Ishikawa (cell line): ENCODE measurements around the gene LRRC8C.

Source experiments
- CEBPB ChIP-seq: IDR thresholded peaks from 2 replicates; pipeline ENCODE4 v1.6.1; 2012
- CREB1 ChIP-seq: IDR thresholded peaks from 2 replicates; pipeline ENCODE4 v1.6.1; 2012; ENCODE audit warnings: low read depth
- EGR1 ChIP-seq: IDR thresholded peaks from 2 replicates; pipeline ENCODE4 v1.6.1; 2012
- EP300 ChIP-seq: IDR thresholded peaks from 2 replicates; pipeline ENCODE4 v1.6.1; 2012; ENCODE audit warnings: borderline replicate concordance
- MAX ChIP-seq: IDR thresholded peaks from 2 replicates; pipeline ENCODE4 v1.6.1; 2012
- NFIC ChIP-seq: IDR thresholded peaks from 2 replicates; pipeline ENCODE4 v1.6.1; 2012
- RAD21 ChIP-seq: IDR thresholded peaks from 2 replicates; pipeline ENCODE4 v1.6.1; 2012; ENCODE audit warnings: low read depth
- TAF1 ChIP-seq: IDR thresholded peaks from 2 replicates; pipeline ENCODE4 v1.6.1; 2012; ENCODE audit warnings: low read depth, mild to moderate bottlenecking
- TCF12 ChIP-seq: IDR thresholded peaks from 2 replicates; pipeline ENCODE4 v1.6.1; 2012; ENCODE audit warnings: low read depth
- TEAD4 ChIP-seq: IDR thresholded peaks from 2 replicates; pipeline ENCODE4 v1.6.1; 2012
- YY1 ChIP-seq: IDR thresholded peaks from 2 replicates; pipeline ENCODE4 v1.6.1; 2012; ENCODE audit warnings: low read depth
- ZBTB7A ChIP-seq: IDR thresholded peaks from 2 replicates; pipeline ENCODE4 v1.6.1; 2012; ENCODE audit warnings: low read depth
- TF ChIP-seq, protein P1 (sequence below): IDR thresholded peaks from 2 replicates; pipeline ENCODE4 v1.6.1; 2012
- TF ChIP-seq, protein P2 (sequence below): IDR thresholded peaks from 2 replicates; pipeline ENCODE4 v1.6.1; 2012; ENCODE audit warnings: low read depth, mild to moderate bottlenecking

Gene LRRC8C

DNA sequence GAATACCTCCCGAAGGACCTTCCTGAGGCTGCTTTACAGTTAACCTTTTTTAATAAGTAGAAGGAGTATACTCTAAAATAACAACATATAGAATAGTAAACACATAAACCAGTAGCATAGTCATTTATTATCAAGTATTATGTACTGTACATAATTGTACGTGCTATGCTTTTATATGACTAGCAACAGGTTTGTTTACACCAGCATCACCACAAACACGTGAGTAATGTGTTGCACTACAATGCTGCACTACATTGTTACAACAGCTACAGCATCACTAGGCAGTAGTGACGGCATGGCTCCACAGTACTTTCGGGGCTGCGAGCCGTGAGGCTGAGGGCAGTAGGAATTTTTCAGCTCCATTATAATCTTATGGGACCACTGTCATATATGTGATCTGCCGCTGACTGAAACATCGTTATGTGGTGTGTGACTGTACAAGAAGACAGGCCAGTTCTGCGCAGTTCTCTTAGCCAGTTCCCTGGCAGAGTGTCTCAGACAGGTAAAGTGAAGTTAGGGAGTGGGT, 105.1 kb downstream of the LRRC8C start:
- TF ChIP-seq EGR1 (no peak), YY1 (no peak), ZBTB7A (no peak), CEBPB (no peak), MAX (no peak), TAF1 (no peak)
- TF ChIP-seq, protein P1, sequence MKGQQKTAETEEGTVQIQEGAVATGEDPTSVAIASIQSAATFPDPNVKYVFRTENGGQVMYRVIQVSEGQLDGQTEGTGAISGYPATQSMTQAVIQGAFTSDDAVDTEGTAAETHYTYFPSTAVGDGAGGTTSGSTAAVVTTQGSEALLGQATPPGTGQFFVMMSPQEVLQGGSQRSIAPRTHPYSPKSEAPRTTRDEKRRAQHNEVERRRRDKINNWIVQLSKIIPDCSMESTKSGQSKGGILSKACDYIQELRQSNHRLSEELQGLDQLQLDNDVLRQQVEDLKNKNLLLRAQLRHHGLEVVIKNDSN, result no peak
- TF ChIP-seq, protein P2, sequence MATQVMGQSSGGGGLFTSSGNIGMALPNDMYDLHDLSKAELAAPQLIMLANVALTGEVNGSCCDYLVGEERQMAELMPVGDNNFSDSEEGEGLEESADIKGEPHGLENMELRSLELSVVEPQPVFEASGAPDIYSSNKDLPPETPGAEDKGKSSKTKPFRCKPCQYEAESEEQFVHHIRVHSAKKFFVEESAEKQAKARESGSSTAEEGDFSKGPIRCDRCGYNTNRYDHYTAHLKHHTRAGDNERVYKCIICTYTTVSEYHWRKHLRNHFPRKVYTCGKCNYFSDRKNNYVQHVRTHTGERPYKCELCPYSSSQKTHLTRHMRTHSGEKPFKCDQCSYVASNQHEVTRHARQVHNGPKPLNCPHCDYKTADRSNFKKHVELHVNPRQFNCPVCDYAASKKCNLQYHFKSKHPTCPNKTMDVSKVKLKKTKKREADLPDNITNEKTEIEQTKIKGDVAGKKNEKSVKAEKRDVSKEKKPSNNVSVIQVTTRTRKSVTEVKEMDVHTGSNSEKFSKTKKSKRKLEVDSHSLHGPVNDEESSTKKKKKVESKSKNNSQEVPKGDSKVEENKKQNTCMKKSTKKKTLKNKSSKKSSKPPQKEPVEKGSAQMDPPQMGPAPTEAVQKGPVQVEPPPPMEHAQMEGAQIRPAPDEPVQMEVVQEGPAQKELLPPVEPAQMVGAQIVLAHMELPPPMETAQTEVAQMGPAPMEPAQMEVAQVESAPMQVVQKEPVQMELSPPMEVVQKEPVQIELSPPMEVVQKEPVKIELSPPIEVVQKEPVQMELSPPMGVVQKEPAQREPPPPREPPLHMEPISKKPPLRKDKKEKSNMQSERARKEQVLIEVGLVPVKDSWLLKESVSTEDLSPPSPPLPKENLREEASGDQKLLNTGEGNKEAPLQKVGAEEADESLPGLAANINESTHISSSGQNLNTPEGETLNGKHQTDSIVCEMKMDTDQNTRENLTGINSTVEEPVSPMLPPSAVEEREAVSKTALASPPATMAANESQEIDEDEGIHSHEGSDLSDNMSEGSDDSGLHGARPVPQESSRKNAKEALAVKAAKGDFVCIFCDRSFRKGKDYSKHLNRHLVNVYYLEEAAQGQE, result no peak

- TF ChIP-seq, protein P2, result no peak
- no peak for TF ChIP-seq TCF12
- no peak for TF ChIP-seq CEBPB
- no peak for TF ChIP-seq MAX
- no peak for TF ChIP-seq EGR1
- no peak for TF ChIP-seq RAD21
- TF ChIP-seq EP300, result no peak
- no peak for TF ChIP-seq YY1
- TF ChIP-seq, protein P1, result no peak
These were observed 106.3 kb downstream of the LRRC8C start for GRCh38 chr1:89739013-89739843.

GRCh38 chr1:89739844-89740216, 106.9 kb downstream of the LRRC8C start:
- TF ChIP-seq MAX (no peak), RAD21 (no peak), YY1 (no peak), CREB1 (no peak), EP300 (no peak), TCF12 (no peak), CEBPB (no peak), EGR1 (no peak)
- TF ChIP-seq, protein P2, result no peak

DNA sequence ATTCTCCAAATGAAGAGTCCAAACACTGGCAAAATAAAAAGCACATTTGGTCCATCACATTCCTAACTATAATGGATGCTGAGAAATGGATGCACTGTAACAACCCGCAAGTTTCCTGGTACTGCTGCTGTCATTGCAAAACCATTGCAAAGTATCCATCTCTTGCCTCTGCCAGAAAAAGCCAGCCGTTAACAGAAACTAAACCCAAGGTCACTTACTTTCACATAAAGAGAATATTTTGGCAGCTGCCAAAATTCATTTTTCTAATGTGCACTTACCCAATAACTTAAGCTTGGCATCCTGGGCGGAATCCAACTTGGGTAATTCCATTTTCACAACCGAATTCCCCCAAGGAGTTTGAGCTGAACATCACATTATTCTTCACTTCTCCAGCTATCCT, 110.9 kb downstream of the LRRC8C start:
- TF ChIP-seq TEAD4 (no peak), TCF12 (no peak), ZBTB7A (no peak), YY1 (no peak), MAX (no peak), NFIC (no peak)
